GM19025 (cell line): ENCODE data around the gene KIF5C.

ENCODE experiments used
- ATAC-seq: cut with Tn5 transposase; IDR thresholded peaks from one replicate; pipeline ENCODE4 v1.9.1; 2021; ENCODE audit warnings: mild to moderate bottlenecking, low read depth, moderate library complexity; ENCODE audit not compliant: unreplicated experiment

The KIF5C gene

GRCh38 chr2:148983896-148984295 is 108.9 kb downstream of the KIF5C start:
- ATAC-seq = no peak

GRCh38 chr2:148984449-148984848 is 109.4 kb downstream of the KIF5C start:
- no peak for ATAC-seq

GRCh38 chr2:148987286-148987685 is 112.3 kb downstream of the KIF5C start:
- ATAC-seq = no peak

GRCh38 chr2:148988337-148988736 is 113.3 kb downstream of the KIF5C start:
- no peak for ATAC-seq

GRCh38 chr2:148989882-148990493 is 115.0 kb downstream of the KIF5C start:
- ATAC-seq = no peak

- no peak for ATAC-seq
Measured at GRCh38 chr2:148990968-148991367, 115.9 kb downstream of the KIF5C start.

GRCh38 chr2:148992448-148992847 is 117.4 kb downstream of the KIF5C start:
- no peak for ATAC-seq

GRCh38 chr2:148993351-148993750 is 118.3 kb downstream of the KIF5C start:
- ATAC-seq = no peak

GRCh38 chr2:148994341-148994740 is 119.3 kb downstream of the KIF5C start:
- ATAC-seq = no peak

GRCh38 chr2:148996805-148997204 is 121.8 kb downstream of the KIF5C start:
- no peak for ATAC-seq

GRCh38 chr2:148998165-148998830 is 123.3 kb downstream of the KIF5C start:
- ATAC-seq = no peak

GRCh38 chr2:148998831-148999200 is 123.8 kb downstream of the KIF5C start:
- ATAC-seq = no peak

GRCh38 chr2:148999451-148999921 is 124.5 kb downstream of the KIF5C start:
- no peak for ATAC-seq

- no peak for ATAC-seq
Measured at GRCh38 chr2:149000158-149000938, 125.3 kb downstream of the KIF5C start.

- no peak for ATAC-seq
Measured at GRCh38 chr2:149001496-149001895, 126.5 kb downstream of the KIF5C start.

- no peak for ATAC-seq
Measured at GRCh38 chr2:149002378-149002890, 127.4 kb downstream of the KIF5C start.

- no peak for ATAC-seq
Measured at GRCh38 chr2:149002891-149003740, 128.1 kb downstream of the KIF5C start.

GRCh38 chr2:149004836-149005235 is 129.8 kb downstream of the KIF5C start:
- ATAC-seq = no peak

- ATAC-seq = no peak
Measured at GRCh38 chr2:149005471-149006077, 130.5 kb downstream of the KIF5C start.
